Activated gamma-delta T cell treated with Interleukin-2 at 50 U/mL for 16 hours (primary cell): Measurements from ENCODE around the gene ICA1L.
"Not testable (repeated sequence)": the region's sequence is repeated elsewhere in the genome, so short reads cannot be mapped to it uniquely, and the experiment has no call there.

Source experiments
- DNase-seq: peaks from one replicate; pipeline ENCODE4 v3.0.0-alpha.2; 2020

ICA1L gene

GRCh38 chr2:202871300-202872141 lies at the start of gene ICA1L:
Gene ICA1L, minus strand, starts transcription at chr2:202871766. Its CDS starts 42,757 bp downstream, at chr2:202829009.
- DNase-seq, result peak; percentile 24

DNA sequence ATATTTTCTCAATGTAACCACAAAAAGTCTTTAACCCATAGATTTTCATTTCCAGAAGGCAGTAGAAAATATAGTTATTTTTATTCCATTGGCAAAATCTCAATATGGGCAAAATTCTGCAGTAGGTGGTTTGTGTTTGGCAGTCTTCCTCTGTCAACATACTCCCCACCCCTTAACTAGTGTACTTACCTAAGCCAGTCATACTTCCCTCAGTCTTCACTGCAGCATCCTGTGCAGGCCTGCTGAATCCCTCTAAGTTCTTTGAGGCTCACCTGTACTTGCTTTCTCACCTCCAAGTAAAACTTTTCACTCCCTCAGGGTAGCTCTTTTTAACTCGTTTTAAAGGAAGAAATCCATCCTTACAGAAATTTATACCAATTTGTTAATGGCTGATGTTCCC lies 47.3 kb upstream of the ICA1L start:
- DNase-seq, result no peak

GRCh38 chr2:202912342-202913201 lies 41.0 kb upstream of the ICA1L start:
- peak; percentile 5 for DNase-seq

GRCh38 chr2:202911512-202912341 lies 40.2 kb upstream of the ICA1L start, which contains the start of the genes CARF and WDR12:
Gene CARF, plus strand, starts transcription at chr2:202912275. Its CDS starts 29,628 bp downstream, at chr2:202941903.
Gene WDR12, minus strand, starts transcription at chr2:202911673. Its CDS starts 197 bp downstream, at chr2:202911476.
- peak; percentile 87 for DNase-seq

GRCh38 chr2:202911203-202911511 lies 39.6 kb upstream of the ICA1L start:
- DNase-seq, result no peak

DNA sequence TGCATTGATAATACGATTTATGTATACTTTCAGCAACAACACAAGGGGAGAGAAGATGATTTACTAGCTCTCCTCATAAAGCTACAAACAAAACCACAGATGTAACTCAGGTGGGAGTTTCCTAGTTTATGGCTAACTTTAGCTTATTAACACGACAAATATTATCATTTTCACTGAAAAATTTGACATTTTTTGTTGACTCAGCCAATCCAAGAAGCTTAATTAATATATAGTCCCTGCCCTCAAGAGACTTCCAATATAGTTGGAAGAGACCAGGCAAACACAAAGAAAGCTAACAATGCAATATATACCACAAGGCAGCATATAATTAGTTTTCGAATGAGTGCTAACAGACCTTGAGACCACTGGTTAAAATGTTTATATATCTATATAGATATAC lies 39.1 kb upstream of the ICA1L start:
- no peak for DNase-seq

DNA sequence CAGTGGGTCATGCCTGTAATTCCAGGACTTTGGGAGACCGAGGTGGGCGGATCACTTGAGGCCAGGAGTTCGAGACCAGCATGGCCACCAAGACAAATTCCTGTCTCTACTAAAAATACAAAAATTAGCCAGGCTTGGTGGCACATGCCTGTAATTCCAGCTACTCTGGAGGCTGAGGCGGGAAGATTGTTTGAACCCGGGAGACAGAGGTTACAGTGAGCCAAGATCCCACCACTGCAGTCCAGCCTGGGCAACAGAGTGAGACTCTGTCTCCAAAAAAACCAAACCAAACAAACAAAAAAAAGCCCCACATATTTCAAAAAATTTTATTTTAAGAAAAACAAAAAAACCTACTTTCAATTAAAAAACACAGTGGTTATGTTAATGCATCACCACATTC lies 38.7 kb upstream of the ICA1L start:
- DNase-seq, result not testable (repeated sequence)

- DNase-seq, result no peak
Measured at GRCh38 chr2:202909394-202910192, 38.0 kb upstream of the ICA1L start.

GRCh38 chr2:202908186-202908585 lies 36.6 kb upstream of the ICA1L start:
- DNase-seq, result no peak

DNA sequence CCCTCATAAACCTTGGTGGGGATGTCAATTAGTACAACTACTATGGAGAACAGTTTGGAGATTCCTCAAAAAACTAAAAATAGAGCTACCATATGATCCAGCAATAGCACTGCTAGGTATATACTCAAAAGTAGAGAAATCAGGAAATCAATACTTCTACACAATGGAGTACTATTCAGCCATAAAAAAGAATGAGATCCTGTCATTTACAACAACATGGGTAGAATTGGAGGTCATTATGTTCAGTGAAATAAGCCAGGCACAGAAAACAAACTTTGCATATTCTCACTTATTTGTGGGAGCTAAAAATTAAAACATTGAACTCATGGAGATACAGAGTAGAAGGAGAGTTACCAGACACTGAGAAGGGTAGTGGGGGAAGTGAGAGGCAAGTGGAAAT lies 33.9 kb upstream of the ICA1L start:
- DNase-seq, result not testable (repeated sequence)

DNA sequence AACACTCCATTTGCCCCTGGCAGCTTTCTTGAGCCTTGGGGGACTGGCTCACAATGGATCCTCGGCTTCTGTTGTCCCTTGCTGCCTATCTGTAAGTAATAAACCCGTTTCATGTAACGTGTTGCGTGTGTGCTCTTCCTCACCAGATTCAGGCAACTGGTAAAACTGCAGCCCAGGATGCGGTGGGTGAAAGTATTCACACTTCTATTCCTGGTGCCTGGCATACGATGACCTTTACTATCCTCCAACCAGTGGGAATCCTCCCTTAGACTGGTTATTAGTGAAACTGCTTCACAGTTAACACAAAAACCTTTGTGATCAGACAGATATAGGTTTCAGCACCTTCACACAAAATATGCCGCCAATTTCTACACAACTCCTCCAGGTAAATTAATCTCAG lies 13.6 kb upstream of the ICA1L start:
- DNase-seq, result no peak

GRCh38 chr2:202883987-202884675 lies 12.6 kb upstream of the ICA1L start:
- DNase-seq, result no peak

- DNase-seq, result no peak
Measured at GRCh38 chr2:202881570-202881969, 10.0 kb upstream of the ICA1L start.

- no peak for DNase-seq
Measured at GRCh38 chr2:202877699-202878098, 6.1 kb upstream of the ICA1L start.

- peak; percentile 59 for DNase-seq
Measured at GRCh38 chr2:202870431-202871299, 901 bp downstream of the ICA1L start.

- no peak for DNase-seq
Measured at GRCh38 chr2:202861987-202862386, 9.6 kb downstream of the ICA1L start.

GRCh38 chr2:202858601-202859000 lies 13.0 kb downstream of the ICA1L start:
- DNase-seq, result no peak

DNA sequence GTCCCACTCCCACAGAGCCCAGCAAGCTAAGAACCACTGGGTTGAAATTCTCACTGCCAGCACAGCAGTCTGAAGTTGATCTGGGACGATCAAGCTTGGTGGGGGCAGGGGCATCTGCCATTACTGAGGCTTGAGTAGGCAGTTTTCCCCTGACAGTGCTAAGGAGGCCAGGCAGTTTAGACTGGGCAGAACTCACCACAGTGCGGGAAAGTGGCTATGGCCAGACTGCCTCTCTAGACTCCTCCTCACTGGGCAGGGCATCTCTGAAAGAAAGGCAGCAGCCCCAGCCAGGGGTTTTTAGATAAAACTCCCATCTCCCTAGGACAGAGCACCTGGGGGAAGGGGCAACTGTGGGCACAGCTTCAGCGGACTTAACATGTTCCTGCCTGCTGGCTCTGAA lies 22.2 kb downstream of the ICA1L start:
- DNase-seq, result not testable (repeated sequence)

DNA sequence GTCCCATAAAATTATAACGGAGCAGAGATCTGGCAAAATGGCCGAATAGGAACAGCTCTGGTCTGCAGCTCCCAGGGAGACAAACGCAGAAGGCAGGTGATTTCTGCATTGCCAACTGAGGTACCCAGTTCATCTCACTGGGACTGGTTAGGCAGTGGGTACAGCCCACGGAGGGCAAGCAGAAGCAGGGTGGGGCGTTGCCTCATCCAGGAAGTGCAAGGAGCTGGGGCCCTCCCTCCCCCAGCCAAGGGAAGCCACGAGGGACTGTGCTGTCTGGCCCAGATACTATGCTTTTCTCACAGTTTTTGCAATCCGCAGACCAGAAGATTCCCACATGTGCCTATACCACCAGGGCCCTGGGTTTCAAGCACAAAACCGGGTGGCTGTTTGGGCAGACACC lies 22.8 kb downstream of the ICA1L start:
- DNase-seq, result no peak
